Measurements from ENCODE around the gene INSYN2B.

INSYN2B gene

DNA sequence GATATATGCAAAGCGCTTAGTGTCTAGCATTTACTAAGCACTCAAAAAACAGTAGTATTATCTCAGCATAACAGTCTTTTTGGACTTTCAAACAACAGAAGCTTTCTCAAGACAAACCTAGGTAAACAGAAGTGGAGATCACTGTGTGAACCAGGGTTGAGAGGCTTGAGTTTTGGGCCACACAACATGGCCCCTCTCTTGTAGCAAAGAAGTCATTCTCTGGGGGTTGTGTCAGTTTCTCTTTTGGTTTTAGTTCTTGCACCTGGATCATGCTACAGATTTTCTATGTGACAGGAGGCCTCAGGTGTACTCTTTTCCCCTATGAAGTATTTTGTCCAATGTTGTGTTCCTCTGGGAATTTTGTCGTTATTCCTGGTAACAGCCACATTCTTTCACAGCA, 30.0 kb downstream of the INSYN2B start:
- Histone ChIP-seq H4K20me1 (ENCODE audit: insufficient read depth, low read length) (peaks cover 12% of the 10 kb centered on the region; the same call in 1 of the 2 replicates), H3K36me3 (replicated peaks; ENCODE audit: low read depth, low read length) (no peaks in the 10 kb centered on the region), H3K27ac (ENCODE audit: low read length) (no peak overlapping the region), H3K4me2 (ENCODE audit: low read length) (no peak overlapping the region), H3K9ac (ENCODE audit: low read length) (no peak overlapping the region), H3K9me3 (ENCODE audit: insufficient read depth, low read length) (no peaks in the 10 kb centered on the region), H3K4me1 (ENCODE audit: low read length) (peaks cover 5% of the 10 kb centered on the region; the same call in 1 of the 2 replicates), H2AFZ (ENCODE audit: low read depth, low read length) (no peak overlapping the region), H3K27me3 (ENCODE audit: low read depth, low read length) (no peaks in the 10 kb centered on the region), H3K79me2 (ENCODE audit: low read length) (no peaks in the 10 kb centered on the region), H3K4me3 (ENCODE audit: low read length) (no peak overlapping the region)
- TF ChIP-seq, protein P1, sequence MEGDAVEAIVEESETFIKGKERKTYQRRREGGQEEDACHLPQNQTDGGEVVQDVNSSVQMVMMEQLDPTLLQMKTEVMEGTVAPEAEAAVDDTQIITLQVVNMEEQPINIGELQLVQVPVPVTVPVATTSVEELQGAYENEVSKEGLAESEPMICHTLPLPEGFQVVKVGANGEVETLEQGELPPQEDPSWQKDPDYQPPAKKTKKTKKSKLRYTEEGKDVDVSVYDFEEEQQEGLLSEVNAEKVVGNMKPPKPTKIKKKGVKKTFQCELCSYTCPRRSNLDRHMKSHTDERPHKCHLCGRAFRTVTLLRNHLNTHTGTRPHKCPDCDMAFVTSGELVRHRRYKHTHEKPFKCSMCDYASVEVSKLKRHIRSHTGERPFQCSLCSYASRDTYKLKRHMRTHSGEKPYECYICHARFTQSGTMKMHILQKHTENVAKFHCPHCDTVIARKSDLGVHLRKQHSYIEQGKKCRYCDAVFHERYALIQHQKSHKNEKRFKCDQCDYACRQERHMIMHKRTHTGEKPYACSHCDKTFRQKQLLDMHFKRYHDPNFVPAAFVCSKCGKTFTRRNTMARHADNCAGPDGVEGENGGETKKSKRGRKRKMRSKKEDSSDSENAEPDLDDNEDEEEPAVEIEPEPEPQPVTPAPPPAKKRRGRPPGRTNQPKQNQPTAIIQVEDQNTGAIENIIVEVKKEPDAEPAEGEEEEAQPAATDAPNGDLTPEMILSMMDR (IDR thresholded peaks at IDR 0.05; ENCODE audit: low read depth, low read length) = no peak
- no peak for TF ChIP-seq EZH2phosphoT487 (IDR thresholded peaks at IDR 0.05; ENCODE audit: low read depth)

GRCh38 chr5:169946743-169947295, 33.5 kb downstream of the INSYN2B start:
- no peaks in the 10 kb centered on the region for H3K79me2 ChIP-seq (ENCODE audit: low read length)
- H3K9me3 ChIP-seq (ENCODE audit: insufficient read depth, low read length) = no peaks in the 10 kb centered on the region
- H2AFZ ChIP-seq (ENCODE audit: low read depth, low read length) = no peak overlapping the region
- H3K9ac ChIP-seq (ENCODE audit: low read length) = no peak overlapping the region
- H3K27ac ChIP-seq (ENCODE audit: low read length) = no peak overlapping the region
- no peak for TF ChIP-seq EZH2phosphoT487 (IDR thresholded peaks at IDR 0.05; ENCODE audit: low read depth)
- TF ChIP-seq, protein P1 (IDR thresholded peaks at IDR 0.05; ENCODE audit: low read depth, low read length) = no peak
- no peak overlapping the region for H3K4me2 ChIP-seq (ENCODE audit: low read length)
- H4K20me1 ChIP-seq (ENCODE audit: insufficient read depth, low read length) = peaks cover 9% of the 10 kb centered on the region; the same call in 1 of the 2 replicates
- H3K4me3 ChIP-seq (ENCODE audit: low read length) = no peak overlapping the region
- H3K36me3 ChIP-seq (replicated peaks; ENCODE audit: low read depth, low read length) = no peaks in the 10 kb centered on the region
- H3K27me3 ChIP-seq (ENCODE audit: low read depth, low read length) = no peaks in the 10 kb centered on the region
- H3K4me1 ChIP-seq (ENCODE audit: low read length) = no peaks in the 10 kb centered on the region

- Histone ChIP-seq H3K79me2 (ENCODE audit: low read length) (no peaks in the 10 kb centered on the region), H4K20me1 (ENCODE audit: insufficient read depth, low read length) (peaks cover 9% of the 10 kb centered on the region; the same call in 1 of the 2 replicates), H3K36me3 (replicated peaks; ENCODE audit: low read depth, low read length) (no peaks in the 10 kb centered on the region), H3K9ac (ENCODE audit: low read length) (no peak overlapping the region), H3K4me2 (ENCODE audit: low read length) (no peak overlapping the region), H3K9me3 (ENCODE audit: insufficient read depth, low read length) (no peaks in the 10 kb centered on the region), H2AFZ (ENCODE audit: low read depth, low read length) (no peak overlapping the region), H3K27me3 (ENCODE audit: low read depth, low read length) (no peaks in the 10 kb centered on the region), H3K4me1 (ENCODE audit: low read length) (no peaks in the 10 kb centered on the region), H3K27ac (ENCODE audit: low read length) (no peak overlapping the region), H3K4me3 (ENCODE audit: low read length) (no peak overlapping the region)
- TF ChIP-seq, protein P1 (IDR thresholded peaks at IDR 0.05; ENCODE audit: low read depth, low read length) = no peak
- TF ChIP-seq EZH2phosphoT487 (IDR thresholded peaks at IDR 0.05; ENCODE audit: low read depth) = no peak
Measured at GRCh38 chr5:169945831-169946261, 34.4 kb downstream of the INSYN2B start.

DNA sequence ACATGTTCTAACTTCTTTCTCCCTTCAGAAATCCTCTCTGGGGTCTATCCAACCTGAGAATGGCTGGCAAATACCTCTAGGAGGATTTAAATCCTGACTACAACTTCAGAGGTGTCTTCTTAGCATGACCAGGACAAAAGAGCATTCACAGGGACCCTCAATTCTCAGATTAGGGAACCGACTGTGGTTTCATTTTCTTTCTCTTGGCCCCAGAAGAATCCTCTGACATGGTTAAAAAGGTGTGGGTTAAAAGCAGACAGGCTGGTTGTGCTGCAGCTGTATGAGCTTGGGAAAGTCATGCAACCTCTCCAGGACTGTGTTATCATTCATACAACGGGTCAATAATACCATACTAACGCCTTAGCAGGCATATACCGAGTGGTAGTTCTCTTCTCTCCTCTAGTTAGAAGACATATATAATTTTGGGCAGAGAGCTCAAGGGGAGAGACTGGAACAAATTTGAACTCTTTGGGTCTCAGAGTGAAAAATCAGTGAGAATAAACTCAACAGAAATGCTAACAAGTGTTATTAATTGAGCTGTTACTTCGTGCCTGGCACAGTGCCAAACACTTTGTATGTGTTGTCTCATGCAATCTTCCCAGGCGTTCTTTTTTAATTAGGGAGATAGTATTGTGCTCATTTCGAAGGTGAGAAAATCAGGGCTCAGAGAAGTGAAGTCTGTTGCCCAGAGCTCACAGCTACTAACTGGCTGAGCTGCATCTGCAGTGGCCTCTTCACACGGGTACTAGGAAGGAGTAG, 35.2 kb downstream of the INSYN2B start:
- no peak overlapping the region for H3K4me3 ChIP-seq (ENCODE audit: low read length)
- no peak overlapping the region for H3K9ac ChIP-seq (ENCODE audit: low read length)
- H3K79me2 ChIP-seq (ENCODE audit: low read length) = no peaks in the 10 kb centered on the region
- no peak overlapping the region for H3K4me2 ChIP-seq (ENCODE audit: low read length)
- no peaks in the 10 kb centered on the region for H3K4me1 ChIP-seq (ENCODE audit: low read length)
- H3K27ac ChIP-seq (ENCODE audit: low read length) = no peak overlapping the region
- H3K9me3 ChIP-seq (ENCODE audit: insufficient read depth, low read length) = no peaks in the 10 kb centered on the region
- no peaks in the 10 kb centered on the region for H3K36me3 ChIP-seq (replicated peaks; ENCODE audit: low read depth, low read length)
- TF ChIP-seq, protein P1 (IDR thresholded peaks at IDR 0.05; ENCODE audit: low read depth, low read length) = no peak
- TF ChIP-seq EZH2phosphoT487 (IDR thresholded peaks at IDR 0.05; ENCODE audit: low read depth) = no peak
- H4K20me1 ChIP-seq (ENCODE audit: insufficient read depth, low read length) = peaks cover 9% of the 10 kb centered on the region; the same call in 1 of the 2 replicates
- H3K27me3 ChIP-seq (ENCODE audit: low read depth, low read length) = no peaks in the 10 kb centered on the region
- no peak overlapping the region for H2AFZ ChIP-seq (ENCODE audit: low read depth, low read length)
